Measurements from ENCODE around the gene ADAMTSL1. TPM values are rescaled to one million over a fixed set of nuclear protein-coding genes. Genes with fewer than 3 reads are reported as not detected.

ADAMTSL1 gene
- total and polyA plus RNA-seq, 2 of the 13 experiments (the other 11 are each of a cell fraction or from before 2014, with no cell fraction given): not detected

- ATAC-seq: no peak
- no peak overlapping the region for H3K4me2 ChIP-seq (ENCODE audit: low read depth, low read length)
- DNase-seq (ENCODE audit: low spot score): no peak
- H2AFZ ChIP-seq (ENCODE audit: low read length): no peak overlapping the region
- no peaks in the 10 kb centered on the region for H3K36me3 ChIP-seq (replicated peaks in 1 of 2; ENCODE audit: control insufficient read depth in 1 of 2, insufficient read depth in 2 of 2, low read length in 2 of 2)
- no peak overlapping the region for H3K9ac ChIP-seq (ENCODE audit: insufficient read depth, low read depth, low read length)
- 13% methylated on average over 5 of the region's 5 CpGs for WGBS (ENCODE audit: low lambda C conversion rate)
- BruUV-seq (replicated peaks): no TSS peak
- H3K27me3 ChIP-seq (ENCODE audit: control insufficient read depth in 1 of 2, insufficient read depth in 2 of 2, low read length in 2 of 2): no peaks in the 10 kb centered on the region
- no peak overlapping the region for H3K27ac ChIP-seq (ENCODE audit: extremely low read length, insufficient read depth, low read length)
- POLR2A ChIA-PET: no interaction called here
- no peaks in the 10 kb centered on the region for H4K20me1 ChIP-seq (ENCODE audit: insufficient read depth, low read length)
- CTCF ChIA-PET (ENCODE audit: low intra/inter-chr PET ratio, low total read pairs): no interaction called here
- in situ Hi-C loops (cut with HindIII; ENCODE audit: extremely low pct_ligation_motif_present, low pct_unique_long_range_greater_than_20kb) (no loop called here), intact Hi-C loops (cut with micrococcal nuclease; ENCODE audit: unreplicated experiment) (no loop called here)
- no peaks in the 10 kb centered on the region for H3K4me1 ChIP-seq (ENCODE audit: insufficient read depth, low read length)
- H3K4me3 ChIP-seq (replicated peaks in 1 of 3; ENCODE audit: insufficient read depth in 1 of 3, low read depth in 2 of 3, low read length in 3 of 3): no peak overlapping the region
- H3K79me2 ChIP-seq (ENCODE audit: insufficient read depth, low read length): no peaks in the 10 kb centered on the region
- no peak for FAIRE-seq
- H3K9me3 ChIP-seq (ENCODE audit: low read length): no peaks in the 10 kb centered on the region
- TF ChIP-seq ZNF44 (CRISPR knock-in tag; IDR thresholded peaks at IDR 0.05) (no peak), ZNF253 (CRISPR knock-in tag; IDR thresholded peaks at IDR 0.05; ENCODE audit: borderline replicate concordance) (no peak), HMGXB4 (CRISPR knock-in tag; IDR thresholded peaks at IDR 0.05; ENCODE audit: borderline replicate concordance in 1 of 2, low read depth in 1 of 2) (no peak), ZNF563 (CRISPR knock-in tag; IDR thresholded peaks at IDR 0.05) (no peak), MAFG (CRISPR knock-in tag; IDR thresholded peaks at IDR 0.05) (no peak), PRPF4 (IDR thresholded peaks at IDR 0.05; ENCODE audit: low read depth, low read length, poor library complexity, severe bottlenecking) (no peak), AGO2 (optimal IDR thresholded peaks at IDR 0.05; ENCODE audit: low read depth, low read length) (no peak), DR1 (CRISPR knock-in tag; IDR thresholded peaks at IDR 0.05) (no peak), GZF1 (CRISPR knock-in tag; IDR thresholded peaks at IDR 0.05) (no peak)
Measured at GRCh38 chr9:18496256-18497000, 22.5 kb downstream of the ADAMTSL1 start.

All from HepG2 (cell line).